Stimulated activated CD4-positive, alpha-beta T cell treated with anti-CD3 and anti-CD28 coated beads, TNF-alpha, amount 100 ng/mL, for 48 hours (primary cell): ENCODE measurements around the gene NDRG3.
"Not testable (repeated sequence)": the region's sequence is repeated elsewhere in the genome, so short reads cannot be mapped to it uniquely, and the experiment has no call there.

ENCODE experiments used
- DNase-seq, 3 donors: peaks; one replicate each; pipeline ENCODE4 v3.0.0-alpha.2; 2020; ENCODE audit warnings: low read depth in 3 of 3

Gene NDRG3

DNA sequence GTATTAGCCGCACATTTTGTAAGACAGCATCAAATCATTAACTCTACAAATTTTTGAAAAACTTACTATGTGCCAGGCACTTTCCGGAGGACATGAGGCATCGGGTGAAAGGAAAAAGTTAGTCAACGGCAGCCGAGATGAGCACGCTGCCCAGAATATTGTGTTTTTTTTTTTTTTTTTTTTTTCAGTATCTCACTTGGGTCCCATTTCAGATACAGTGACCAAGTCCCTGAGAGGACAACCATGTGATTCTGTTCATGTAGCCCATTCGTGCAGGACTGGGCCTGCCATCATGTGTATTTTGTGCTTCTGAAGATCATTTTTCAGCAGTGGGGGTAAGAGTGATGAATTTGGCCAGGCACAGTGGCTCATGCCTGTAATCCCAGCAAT is 101.2 kb downstream of the NDRG3 start:
- peak in 2 of 3 donors; percentile 42 to 54 for DNase-seq

DNA sequence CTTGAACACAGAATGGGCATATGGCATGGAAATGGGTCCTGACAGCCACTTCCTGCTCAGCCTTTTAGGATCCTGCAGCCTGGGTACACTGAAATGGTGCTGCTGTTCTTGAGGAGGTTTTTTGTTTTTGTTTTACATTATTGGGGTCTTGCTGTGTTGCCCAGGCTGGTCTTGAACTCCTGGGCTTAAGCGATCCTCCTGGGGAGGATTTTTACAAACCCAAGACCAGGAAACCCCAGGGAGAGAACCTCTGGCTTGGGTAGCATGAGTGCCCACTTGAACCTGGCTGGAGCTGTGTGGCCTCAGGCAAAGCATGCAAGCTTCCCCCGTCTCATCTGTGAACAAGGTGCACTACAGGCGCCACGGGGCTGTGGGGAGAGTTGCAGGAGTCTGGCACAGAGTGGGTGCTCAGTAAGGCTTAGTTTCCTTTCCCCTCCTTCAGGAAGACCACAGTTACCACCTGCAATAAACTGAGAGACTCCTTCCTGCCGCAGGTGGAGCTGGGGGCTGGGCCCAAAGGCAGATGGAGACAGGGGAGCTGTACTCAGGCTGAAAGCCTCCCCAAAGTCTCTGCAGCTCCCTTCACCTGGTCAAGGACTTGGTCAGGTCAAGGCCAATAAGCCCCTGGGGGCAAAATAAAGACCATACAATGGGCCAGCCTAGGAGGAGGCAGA is 101.7 kb downstream of the NDRG3 start:
- peak; percentile 29 to 48 (median 45) for DNase-seq

DNA sequence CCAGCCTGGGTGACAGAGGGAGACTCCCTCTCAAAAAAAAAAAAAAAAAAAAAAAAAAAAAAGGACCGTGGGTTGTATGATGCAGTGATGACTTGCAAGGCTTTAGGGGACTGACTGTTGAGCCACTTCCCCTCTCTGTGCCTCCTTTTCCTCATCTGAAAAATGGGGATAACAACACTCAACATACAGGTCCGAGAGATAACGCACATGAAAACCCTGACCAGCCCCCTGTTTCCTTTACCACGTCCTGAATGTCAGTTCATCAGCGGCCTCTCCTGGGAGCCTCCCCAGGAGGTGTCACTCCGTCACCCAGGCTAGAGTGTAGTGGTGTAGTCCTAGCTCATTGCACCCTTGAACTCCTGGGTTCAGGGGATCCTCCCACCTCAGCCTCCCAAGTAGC is 103.8 kb downstream of the NDRG3 start:
- DNase-seq = no peak

DNA sequence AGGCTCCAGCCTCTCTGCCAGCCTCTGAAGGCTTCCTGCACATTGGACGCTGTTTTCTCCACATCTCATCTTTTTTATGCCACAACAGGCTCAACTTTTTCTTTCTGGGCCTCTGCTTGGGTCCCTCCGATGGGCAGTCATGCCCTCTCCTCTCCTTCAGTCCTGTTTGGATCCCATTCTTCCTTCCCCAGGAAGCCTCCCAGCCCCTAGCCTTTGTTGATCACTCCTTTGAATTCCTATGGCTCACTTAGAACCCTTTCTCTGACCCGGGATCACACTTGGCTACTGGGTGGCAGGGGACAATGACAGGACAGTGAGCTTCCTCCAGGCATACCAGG is 104.4 kb downstream of the NDRG3 start:
- no peak for DNase-seq

DNA sequence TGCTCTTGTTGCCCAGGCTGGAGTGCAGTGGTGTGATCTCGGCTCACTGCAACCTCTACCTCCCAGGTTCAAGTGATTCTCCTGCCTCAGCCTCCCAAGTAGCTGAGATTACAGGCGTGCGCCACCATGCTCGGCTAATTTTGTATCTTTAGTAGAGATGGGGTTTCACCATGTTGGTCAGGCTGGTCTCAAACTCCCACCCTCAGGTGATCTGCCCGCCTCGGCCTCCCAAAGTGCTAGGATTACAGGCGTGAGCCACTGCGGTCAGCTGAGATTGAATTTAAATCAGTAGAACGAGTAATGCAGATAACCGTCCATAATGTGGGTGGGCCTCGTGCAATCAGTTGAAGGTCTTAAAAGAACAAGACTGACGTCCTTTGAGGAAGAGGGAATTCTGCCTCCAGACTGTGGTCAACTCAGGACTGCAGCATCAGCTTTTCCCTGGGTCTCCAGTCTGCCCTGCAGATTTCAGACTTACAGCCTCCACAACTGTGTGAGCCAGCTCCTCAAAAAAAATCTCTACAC is 107.0 kb downstream of the NDRG3 start:
- DNase-seq = not testable (repeated sequence)

DNA sequence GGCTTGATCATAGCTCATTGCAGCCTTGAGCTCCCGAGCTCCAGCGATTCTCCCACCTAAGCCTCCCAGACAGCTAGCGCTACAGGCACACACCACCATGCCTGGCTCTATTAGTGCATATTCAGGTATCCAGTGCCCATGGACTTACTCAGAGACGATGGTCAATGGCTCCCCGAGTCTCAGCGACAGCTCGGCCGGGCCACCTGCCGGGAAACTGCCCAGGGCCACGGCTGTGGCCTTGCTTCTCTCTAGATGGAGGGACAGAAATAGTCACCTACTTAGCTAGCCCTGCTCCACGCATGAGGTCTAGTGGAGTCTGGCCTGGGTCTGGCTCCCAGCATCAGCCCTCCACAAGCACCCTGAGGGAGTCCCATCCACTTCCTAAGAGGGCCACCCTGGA is 111.5 kb downstream of the NDRG3 start:
- no peak for DNase-seq

DNA sequence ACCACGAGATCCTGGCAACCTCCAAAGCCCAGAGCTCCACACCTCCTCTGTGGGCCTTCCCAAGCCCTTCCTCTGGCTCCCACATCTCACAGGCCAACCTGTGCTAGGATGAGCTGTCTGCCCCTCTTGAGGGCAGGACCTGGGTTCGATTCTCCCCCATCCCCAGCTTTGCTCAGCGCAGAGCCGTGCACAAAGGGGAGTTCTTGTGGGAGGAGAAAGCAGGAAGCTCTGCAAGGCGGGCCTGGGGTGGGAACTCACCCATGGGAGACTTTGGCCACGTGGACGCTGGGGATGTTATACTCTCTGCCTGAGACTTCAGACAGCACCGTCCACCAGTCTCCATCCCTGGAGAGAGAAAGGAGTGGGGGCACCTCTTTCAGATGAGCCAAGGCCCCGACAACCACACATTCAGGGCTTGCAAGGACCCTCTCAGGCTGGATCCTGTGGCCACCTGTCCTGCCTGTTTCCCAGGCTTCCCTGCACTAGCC is 112.6 kb downstream of the NDRG3 start:
- no peak for DNase-seq

DNA sequence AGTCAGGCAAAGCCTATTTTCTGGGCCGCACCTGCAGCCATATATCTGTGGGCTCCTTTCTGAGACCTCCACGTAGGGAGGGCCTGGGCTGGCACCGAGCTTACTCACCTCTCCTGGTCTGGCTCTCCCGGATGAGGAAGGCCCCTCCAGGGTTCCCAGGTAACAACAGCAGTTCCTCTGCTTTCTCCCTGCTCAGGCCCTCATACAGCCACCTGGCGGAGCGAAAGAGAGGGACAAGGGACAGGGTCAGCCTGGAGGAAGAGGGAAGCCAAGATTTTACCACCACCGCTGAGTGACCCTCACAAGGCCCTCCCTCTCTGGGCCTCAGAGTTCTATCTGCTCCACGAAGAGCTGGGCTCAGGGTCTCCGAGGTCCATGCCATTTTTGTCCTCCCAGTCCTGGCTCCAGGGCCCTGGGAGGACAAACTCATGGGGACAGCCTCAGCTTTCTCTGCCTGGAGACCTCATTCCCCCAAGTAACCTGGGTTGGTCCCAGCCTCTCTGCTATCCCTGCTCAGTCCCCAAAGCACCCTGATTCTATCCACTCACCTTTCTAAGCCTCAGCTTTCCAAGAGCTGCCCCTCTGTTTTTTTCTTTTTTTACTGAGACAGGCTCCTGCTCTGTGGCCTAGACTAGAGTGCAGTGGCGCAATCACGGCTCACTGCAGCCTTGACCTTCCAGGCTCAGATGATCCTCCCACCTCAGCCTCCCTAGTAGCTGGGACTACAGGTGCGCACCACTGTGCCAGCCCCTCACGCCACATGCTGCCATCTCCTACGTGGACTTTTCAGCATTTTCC is 113.2 kb downstream of the NDRG3 start:
- no peak for DNase-seq

DNA sequence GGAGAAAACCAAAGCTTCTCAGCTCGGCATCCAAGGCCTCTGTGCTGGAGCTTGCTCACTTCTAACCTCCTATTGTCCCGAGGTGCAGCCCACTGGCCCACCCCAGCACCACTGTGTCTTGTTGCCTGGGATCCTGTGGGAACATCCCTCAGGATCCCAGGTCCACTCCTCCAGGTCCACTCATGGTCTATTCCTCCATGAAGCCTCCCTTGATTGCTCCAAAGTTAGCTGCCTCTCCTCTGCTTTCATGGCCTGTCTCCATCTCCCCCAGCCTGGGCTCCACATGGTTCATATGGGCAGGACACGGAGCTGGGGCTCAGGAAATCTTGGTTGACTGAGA is 113.8 kb downstream of the NDRG3 start:
- DNase-seq = no peak

DNA sequence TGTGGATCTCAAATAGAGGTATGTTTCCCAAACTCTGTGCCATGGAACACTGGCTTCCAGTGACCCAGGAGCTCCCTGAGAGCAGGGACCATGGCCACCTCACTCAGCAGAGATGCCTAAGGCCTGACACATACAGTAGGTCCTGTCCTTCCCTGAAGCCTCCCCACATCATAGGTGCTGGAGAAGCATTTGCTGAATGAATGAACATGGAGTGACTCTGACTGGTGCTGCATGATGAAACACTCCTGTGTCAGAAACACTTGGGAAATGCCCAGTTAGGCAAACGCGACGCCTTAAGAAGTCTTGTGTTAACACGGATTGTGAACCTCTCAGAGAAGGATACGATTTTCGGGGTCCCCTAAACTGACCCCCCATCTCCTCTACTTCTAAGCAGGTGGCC is 114.2 kb downstream of the NDRG3 start:
- no peak for DNase-seq

DNA sequence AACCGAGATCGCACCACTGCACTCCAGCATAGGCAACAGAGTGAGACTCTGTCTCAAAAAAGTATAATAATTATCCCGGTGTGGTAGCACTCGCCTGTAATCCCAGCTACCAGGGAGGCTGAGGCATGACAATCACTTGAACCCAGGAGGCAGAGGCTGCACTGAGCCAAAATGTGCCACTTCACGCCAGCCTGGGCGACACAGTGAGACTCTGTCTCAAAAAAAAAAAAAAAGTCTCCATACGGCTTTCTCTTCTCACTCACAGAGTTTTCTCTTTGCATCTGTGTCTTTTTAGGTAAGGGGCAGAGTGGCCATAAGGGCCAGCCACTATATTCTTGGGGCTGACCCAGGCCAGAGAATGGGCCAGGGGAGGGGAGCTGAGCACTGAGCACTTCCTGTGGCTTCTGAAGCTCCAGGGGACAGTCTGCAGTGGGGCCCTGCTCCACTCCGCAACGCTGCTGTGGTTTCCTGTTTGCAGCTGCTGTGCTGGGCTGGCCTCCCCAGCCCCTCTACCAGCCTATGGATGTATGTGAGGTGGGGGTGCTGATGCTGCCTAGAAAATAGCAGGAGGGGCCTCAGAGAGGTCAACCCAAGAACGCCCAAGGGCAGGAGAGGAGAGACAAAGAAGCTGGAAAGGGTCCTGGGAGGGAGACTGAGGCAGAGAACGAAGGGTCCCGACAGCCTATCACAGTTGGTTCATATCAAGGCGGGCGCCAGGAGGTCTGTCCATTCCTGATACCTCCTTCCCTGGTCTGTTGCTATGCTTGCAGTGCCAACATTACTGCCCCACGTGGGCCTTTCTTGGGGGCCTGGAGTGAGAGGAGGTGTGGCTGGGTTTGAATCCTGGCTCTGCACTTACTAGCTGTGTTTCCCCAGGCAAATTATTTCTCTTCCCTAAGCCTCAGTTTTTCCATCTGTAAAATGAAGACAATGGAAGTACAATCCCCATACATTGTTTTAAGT is 115.9 kb downstream of the NDRG3 start:
- DNase-seq = no peak

DNA sequence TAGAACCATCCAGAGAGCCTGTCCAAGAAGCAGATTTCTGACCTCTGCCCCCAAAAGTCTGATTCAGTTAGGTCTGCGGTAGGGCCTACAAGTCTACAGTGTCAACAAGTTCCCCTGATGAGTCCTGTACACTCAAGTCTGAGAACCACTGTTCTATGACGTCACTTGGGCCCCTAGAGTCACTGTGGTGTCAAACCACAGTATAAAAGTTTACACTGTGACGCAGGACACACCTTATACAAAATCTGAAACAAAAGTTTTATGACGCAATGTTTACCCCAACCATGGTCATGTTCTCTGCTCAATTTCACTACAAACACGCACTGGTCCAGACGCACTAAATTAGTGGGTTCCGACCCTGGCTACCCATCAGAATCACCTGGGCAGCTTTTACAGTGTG is 117.8 kb downstream of the NDRG3 start:
- no peak for DNase-seq

DNA sequence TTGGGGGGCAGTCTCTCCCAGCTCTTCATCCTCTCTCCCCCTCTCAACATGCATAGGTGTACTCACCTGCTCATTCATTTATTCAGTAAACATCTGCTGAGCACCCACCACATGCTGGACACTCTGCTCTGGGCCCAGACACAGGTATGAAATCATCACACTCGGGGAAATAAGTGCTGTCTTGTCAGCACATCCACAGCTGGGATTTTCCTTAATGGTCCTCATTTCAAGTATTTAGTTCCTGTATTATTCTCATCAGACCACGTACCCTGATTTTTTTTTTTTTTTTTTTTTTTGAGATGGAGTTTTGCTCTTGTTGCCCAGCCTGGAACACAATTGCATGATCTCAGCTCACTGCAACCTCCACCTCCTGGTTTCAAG is 121.0 kb downstream of the NDRG3 start:
- DNase-seq = no peak

DNA sequence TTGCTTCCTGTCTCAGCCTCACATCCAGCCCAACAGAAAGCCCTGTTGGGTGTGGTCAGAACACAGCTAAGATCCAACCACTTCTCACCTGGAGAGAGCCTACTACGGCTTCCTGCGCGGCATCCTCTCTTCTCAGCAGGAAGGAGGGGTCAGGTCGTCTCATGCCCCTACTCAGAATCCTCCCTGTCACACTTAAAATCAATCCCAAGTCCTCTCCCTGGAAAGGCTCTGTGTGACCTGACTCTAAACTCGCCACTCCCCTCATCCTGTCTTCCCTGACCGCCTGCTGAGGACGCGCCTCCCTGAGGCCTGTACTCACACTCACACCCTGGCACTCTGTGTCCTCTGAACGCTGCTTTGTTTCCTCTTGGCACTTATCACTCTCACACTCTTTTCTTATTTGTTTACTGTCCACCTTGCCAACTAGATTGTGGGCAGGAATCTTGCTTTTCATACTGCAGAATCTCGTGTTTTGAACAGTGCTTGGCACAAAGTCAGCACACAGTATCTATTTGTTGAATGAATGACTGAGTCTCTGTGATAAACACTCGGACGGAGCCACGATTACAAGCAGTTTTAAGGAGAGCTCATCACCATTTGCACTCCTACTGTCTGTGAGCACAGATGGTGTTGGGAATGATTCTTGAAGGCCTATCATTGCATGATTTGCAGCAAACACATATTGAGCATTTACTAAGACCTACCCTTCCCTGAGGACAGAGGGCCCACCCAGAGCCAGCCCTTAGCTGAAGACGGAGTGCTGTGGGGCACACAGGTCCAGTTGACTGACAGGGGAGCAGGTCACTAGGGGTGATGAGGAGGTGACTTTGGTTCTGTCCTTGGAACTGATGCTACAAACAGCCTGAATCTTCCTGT is 121.6 kb downstream of the NDRG3 start:
- DNase-seq = no peak

DNA sequence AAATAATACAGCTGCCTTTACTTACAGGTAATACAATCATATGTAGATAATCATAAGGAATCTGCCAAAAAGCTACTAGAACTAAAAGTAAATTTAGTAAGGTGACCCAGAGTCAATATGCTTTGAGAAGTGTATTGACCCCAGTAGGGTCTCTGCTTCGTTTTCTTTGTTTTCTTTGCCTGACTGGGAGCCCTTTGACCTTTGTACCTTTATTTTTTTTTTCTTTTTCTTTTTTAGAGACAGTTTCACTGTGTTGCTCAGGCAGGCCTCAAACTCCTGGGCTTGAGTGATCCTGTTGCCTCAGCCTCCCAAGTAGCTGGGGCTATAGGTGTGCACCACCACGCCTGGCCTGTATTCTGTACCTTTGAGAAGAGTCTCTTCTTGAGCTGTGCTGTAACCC is 122.4 kb downstream of the NDRG3 start:
- DNase-seq = no peak

DNA sequence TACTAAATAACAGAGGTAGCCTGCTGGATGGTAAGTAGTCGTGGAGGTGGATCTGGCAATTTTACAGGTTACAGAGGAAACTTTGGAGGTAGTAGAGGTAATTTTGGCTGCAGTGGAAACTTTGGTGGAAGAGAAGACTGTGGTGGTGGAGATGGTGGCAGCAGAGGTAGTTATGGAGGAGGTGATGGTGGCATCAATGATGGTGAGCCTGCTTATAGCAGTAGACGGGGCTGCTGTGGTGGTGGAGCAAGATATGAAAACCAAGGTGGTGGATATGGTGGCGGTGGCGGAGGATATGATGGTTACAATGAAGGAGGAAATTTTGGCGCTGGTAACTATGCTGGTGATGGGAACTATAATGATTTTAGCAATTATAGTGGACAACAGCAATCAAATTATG is 125.0 kb downstream of the NDRG3 start:
- DNase-seq = no peak

DNA sequence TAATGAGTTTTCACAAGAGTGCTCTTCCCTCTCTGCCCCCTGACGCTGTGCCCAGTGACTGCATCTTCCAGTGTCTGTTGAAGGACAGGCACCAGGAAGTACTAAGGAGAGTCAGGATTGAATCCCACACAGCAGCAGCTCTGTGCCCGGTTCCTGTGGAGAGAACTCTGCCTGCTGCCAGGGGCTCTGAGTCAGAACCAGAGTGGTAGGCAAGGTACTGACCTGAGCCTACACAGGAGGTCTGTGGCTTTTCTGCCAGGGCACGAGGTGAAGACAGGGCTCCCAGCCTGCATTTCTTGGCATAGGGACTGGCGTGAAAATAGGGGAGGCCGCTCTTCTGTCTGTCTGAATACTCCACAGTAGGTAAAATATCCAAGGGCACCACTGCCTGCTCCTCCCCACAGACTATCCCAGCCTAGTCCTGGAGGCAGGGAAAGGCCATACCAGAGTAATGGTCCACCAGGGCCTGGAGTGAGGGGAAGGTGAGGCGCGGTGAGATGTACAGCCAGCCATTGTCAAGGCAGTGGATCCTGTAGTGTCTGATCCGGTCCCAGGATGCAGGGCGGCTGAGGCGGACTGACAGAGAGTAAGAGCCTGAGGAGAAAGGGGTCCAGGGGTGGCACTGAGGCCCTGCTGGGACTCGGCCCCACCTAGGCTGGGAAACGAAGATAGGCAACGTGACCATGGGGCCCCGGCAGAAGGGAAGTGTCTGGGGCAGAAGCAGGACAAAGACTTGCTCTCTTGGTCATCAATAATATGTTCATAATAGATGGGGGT is 130.9 kb downstream of the NDRG3 start:
- DNase-seq = no peak

DNA sequence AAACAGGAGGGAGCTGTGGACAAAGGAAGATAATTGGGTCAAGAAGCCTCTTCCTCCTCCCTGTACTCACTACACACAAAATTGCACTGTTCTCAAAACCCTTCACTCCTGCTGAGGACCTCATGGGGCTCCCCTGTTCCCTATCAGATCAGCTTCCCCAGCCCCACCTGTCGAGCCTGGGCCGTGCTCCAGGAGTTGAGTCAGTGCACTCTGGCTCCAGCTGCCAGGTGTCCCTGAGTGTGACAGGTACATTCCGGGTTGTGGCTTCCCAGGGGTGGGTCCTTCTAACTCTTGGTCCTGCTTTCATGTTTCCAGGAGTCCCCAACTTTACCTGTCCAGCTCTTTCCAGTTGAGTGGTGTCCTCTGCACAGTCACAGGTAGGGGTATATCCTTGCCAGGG is 131.9 kb downstream of the NDRG3 start:
- no peak for DNase-seq

DNA sequence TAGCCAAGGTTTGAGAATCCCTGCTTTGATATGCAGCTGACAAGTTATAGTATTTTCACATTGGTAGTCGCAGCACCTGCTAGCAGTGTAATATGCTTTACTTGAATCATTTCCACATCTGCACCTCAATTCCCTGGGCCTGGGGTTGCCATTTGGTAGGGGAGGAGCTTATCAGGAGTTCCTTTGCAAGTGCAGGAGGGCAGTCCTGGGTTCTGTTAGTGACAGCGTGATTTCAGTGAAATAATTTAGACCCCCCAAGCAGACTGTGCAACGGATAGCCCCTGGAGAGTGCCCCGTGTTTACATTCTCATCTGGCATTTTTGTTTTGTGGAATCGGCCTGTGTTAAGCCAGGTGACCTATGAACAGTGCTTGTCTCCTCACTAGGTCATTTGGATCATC is 134.3 kb downstream of the NDRG3 start:
- no peak for DNase-seq

DNA sequence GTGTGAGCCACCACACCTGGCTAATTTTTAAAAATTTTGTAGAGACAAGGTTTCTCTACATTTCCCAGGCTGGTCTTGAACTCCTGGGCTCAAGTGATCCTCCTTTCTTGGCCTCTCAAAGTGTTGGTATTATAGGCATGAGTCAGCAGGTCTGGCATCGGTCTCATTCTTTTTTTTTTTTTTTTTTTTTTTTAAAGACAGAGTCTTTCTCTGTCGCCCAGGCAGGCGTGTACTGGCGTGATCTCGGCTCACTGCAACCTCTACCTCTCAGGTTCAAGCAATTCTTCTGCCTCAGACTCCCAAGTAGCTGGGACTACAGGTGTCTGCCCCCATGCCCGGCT is 137.5 kb downstream of the NDRG3 start:
- DNase-seq = not testable (repeated sequence)
